HG03460 (cell line): ENCODE data around the gene ATP9A.
"Not testable (repeated sequence)": the region's sequence is repeated elsewhere in the genome, so short reads cannot be mapped to it uniquely, and the experiment has no call there.

Source experiments
- ATAC-seq: cut with Tn5 transposase; IDR thresholded peaks from one replicate; pipeline ENCODE4 v1.9.1; 2021; ENCODE audit not compliant: unreplicated experiment

Gene ATP9A

GRCh38 chr20:51656726-51657260 lies 111.4 kb downstream of the ATP9A start:
- no peak for ATAC-seq

GRCh38 chr20:51656089-51656488 lies 112.1 kb downstream of the ATP9A start:
- not testable (repeated sequence) for ATAC-seq

DNA sequence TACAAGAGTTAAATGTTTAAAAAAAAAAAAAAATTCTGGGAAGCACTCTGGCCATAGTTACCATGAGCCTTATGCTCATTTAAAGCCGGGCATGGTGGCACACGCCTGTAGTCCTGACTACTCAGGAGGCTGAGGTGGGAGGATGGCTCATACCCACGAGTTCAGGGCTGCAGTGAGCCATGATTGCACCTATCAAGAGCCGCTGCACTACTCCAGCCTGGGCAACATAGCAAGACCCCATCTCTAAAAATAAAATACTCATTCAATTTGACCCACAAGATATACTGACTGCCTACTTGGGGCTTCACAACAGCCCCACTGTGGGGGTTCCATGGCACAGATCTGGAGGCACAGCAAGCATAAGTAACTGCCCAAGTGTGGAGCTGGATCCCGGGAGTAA lies 113.7 kb downstream of the ATP9A start:
- no peak for ATAC-seq

GRCh38 chr20:51654060-51654459 lies 114.1 kb downstream of the ATP9A start:
- ATAC-seq: no peak

GRCh38 chr20:51653226-51653625 lies 115.0 kb downstream of the ATP9A start:
- ATAC-seq: no peak

DNA sequence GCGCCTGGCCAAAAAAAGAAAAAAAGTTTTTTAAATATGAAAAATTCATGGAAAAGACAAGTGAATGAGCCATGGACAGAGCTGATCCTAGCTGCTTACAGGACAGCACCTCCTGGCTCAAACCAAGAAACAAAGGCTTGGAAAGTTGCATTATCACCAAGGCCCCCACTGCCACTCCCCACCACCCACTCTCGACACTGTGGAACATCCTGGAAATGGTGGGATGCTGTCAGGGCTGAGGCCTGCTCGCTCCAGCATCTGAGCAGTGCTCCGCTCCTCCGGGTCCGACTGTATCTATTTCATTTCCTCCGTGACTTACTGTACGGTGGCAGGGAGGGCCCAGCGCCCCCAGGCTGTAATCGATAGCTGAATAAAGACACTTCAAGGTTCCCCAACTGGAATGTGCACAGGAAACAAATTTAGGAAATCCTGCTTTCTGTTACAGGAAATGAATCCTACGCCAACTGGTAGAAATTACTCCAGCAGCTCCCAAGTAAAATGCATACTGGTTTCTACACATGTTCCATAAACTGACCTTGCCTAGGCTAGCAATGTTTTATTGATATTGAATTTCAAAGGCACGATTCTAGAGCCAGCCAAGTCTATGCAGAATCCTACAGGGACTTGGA lies 116.2 kb downstream of the ATP9A start:
- ATAC-seq: no peak

DNA sequence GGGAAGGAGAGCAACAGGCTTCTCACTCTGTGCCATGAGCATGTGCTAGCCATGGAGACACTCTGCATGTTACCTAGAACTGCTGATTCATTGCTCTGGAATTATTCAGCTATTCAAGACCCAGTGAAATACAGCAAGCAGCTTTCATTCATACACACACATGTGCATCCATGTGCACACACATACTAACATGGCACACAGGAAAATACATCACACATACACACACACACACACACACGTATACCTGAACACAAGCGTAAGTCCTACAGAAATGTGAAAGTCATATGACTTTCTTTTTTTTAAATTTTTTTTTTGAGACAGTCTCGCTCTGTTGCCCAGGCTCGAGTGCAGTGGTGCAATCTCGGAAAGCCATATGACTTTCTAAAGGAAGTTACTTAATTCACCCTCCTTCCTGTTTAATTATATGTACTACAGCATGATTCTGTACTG lies 117.5 kb downstream of the ATP9A start:
- ATAC-seq: no peak

DNA sequence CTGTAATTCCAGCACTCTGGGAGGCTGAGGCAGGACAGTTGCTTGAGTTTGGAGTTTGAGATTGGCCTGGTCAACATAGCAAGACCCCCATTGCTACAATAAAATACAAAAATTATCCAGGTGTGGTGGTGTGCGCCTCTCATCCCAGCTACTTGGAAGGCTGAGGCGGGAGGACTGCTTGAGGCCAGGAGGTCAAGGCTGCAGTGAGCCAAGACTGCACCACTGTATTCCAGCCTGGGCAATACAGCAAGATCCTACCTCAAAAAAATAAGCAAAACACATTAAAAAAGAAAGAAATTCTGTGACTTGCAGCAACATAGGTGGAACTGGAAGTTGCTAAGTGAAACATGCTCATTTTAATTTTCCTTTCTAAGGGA lies 119.6 kb downstream of the ATP9A start:
- no peak for ATAC-seq

- ATAC-seq: no peak
Observed at GRCh38 chr20:51647674-51648570, 120.3 kb downstream of the ATP9A start.

DNA sequence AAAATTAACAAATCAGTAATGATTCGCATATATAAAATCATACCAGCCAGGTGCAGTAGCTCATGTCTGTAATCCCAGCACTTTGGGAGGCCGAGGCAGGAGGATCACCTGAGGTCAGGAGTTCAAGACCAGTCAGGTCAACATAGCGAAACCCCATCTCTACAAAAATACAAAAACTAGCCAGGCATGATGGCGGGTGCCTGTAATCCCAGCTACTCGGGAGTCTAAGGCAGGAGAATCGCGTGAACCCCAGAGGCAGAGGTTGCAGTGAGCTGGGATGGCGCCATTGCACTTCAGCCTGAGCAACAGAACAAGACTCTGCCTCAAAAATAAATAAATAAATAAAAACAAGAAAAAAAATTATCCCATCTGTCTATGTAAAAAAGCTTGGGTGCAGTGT lies 124.4 kb downstream of the ATP9A start:
- ATAC-seq: not testable (repeated sequence)

GRCh38 chr20:51643390-51643789 lies 124.8 kb downstream of the ATP9A start:
- ATAC-seq: no peak

GRCh38 chr20:51641866-51642265 lies 126.3 kb downstream of the ATP9A start:
- no peak for ATAC-seq

DNA sequence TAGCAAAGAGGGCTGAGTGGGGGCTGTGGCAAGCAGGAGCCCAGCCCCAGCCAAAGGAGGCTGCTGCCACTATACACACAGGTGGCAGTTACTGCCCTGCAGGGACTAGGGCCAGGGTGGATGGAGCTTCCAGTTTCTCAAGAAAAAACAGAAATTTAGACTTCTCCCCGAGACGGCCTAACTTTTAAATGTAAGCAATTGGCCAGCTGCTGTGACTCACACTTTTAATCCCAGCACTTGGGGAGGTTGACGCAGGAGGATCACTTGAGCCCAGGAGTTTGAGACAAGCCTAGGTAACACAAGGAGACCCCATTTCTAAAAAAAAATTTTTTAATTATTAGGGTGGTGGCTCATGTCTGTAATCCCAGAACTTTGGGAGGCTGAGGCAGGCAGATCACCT lies 127.4 kb downstream of the ATP9A start:
- no peak for ATAC-seq

DNA sequence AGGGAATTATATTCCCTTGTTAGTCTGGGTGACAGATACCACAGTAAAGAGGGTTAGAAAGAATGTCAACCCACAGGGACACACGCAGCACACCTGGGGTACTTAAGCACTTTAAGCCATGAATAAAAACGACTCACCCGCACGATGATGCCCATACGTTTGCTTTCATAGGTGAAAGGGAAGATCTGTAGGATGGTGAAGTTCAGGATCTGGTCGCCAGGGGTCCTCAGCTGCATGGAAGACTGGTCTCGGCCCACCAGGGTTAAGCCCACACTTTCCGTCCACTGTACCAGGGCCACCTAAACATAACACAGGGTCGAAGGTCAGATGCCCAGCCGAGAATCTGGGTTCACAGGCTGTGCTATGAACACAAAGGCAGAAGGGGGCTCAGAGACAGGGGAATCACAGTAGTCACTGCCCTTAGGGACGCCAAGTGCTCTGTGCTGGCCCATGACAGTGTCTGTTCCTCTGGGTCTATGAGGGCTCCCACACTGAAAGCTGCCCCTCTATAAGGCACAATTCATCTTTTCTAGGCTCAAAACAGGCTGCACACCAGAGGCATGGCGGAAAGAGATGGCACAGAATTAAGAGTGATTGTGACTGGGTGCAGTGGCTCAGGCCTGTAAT lies 128.9 kb downstream of the ATP9A start:
- ATAC-seq: no peak

DNA sequence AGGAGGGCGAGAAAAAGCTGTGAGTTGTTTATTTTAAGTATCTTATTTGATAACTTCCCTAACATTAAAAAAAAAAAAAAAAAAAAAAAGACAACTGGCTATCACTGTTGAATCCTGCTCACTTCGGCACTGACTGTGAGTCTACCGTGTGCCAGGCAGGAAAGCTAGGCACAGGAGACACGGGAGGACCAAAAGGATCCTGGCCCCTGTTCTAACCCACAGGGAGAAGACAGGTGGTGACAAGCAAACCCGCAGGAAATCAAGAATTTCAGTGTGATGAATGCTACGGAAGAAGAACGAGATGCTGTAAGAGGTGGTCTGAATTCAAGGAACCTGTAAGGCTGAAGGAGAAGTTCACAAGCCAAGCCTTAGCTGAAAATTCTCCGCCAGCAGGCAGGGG lies 130.9 kb downstream of the ATP9A start:
- no peak for ATAC-seq

DNA sequence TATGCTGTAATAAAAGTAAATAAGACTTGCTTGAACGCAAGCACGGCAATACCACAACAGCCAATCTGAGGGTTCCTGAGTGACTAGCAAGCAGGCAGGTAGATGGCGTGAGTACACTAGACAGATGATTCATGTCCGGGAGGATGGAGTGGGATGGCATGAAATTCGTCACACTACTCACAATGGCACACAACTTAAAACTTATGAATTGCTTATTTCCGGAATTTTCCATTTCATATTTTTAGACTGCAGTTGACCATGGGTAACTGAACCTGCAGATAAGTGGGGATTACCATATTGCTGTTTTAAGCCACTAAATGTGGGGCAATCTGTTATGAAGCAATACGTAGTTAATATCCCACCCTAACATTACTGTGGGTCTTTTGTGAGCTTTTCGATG lies 132.1 kb downstream of the ATP9A start:
- ATAC-seq: no peak

DNA sequence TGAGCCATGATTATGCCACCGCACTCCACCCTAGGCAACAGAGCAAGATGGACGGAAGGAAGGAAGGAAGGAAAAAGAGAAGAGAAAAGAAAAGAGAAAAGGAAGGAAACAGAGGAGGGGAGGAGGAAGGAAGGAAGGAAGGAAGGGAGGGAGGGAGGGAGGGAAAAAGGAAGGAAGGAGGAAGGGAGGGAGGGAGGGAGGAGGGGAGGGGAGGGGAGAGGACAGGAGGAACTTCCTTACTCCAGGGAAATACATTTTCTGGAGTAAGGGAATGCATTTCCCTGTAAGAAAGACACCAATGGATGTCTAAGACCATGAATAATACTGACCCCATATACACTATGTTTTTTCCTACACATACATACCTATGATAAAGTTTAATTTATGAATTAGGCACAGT lies 132.5 kb downstream of the ATP9A start:
- no peak for ATAC-seq

DNA sequence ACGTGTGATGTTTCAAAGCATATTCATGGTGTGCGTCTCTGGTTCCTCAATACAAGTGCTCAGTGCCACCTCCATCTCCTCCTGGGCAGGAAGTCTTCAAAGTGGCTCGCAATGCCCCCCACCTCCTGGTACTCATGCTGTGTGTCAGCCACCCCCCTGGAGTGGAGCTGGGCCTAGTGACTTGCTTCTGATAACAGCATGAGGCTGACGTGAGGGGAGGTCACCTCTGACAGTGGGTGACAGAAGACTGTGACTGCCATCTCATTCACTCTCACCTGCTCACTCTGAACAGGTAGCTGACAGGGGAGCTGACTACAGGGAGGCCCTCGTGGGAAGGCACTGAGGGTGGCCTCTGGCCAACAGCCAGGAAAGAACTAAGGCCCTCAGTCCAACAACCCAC lies 133.3 kb downstream of the ATP9A start:
- no peak for ATAC-seq

DNA sequence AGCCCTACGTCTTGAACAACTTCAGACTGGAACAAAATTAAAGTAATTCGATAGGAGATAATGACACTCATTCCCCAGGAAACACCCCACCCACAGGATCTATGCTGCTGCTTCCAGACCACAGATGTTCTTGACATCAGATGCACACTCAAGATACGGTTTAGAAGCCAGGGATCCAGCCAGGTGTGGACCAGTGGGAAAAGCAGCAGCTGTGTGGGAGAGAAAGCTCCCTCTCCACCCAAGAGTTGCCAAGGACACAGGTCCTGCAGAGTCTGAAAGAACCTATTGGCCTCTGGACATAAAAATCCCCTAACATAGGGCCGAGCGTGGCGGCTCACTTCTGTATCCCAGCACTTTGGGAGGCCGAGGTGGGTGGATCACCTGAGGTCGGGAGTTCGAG lies 133.9 kb downstream of the ATP9A start:
- no peak for ATAC-seq

- no peak for ATAC-seq
Observed at GRCh38 chr20:51633430-51633829, 134.8 kb downstream of the ATP9A start.

- no peak for ATAC-seq
Observed at GRCh38 chr20:51631953-51632352, 136.2 kb downstream of the ATP9A start.
